ENCODE results near the gene JAM3. TPM values are rescaled to one million over a fixed set of nuclear protein-coding genes. Genes with fewer than 3 reads are reported as not detected.

JAM3 gene
- total and polyA plus RNA-seq, 2 donors (not counting 3 experiments of a cell fraction or from before 2014, with no cell fraction given): 78.8 to 137 TPM

DNA sequence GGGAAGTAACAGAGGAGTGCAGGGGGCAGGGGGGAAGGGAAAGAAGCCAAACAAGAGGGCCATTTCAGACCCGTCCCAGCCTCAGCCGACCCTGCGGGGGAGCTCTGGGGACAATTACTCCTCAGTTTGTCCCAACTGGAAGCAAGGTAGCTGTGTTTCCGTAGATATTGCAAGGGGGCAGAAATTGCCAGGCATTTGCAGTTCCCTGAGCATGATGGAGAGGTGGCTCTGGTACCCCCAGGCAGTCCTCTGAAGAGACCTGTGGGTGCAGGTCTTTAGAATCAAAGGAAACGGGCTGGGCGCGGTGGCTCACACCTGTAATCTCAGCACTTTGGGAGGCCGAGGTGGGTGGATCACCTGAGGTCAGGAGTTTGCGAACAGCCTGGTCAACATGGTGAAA, 13.8 kb upstream of the JAM3 start:
- H4K20me1 ChIP-seq (replicated peaks; ENCODE audit: control insufficient read depth, extremely low read depth, insufficient read depth, low read length): no peaks in the 10 kb centered on the region
- H2AFZ ChIP-seq (ENCODE audit: low read depth, low read length): no peak overlapping the region
- no peaks in the 10 kb centered on the region for H3K9me1 ChIP-seq (replicated peaks; ENCODE audit: control insufficient read depth, extremely low read depth, insufficient read depth, low read length)
- no peak overlapping the region for H3K4me2 ChIP-seq (ENCODE audit: insufficient read depth, low read length)
- no peak overlapping the region for H3K9ac ChIP-seq (replicated peaks; ENCODE audit: extremely low read depth, insufficient read depth, low read length)
- H3K27me3 ChIP-seq (ENCODE audit: control insufficient read depth in 2 of 2, insufficient read depth in 2 of 2, low read length in 2 of 2): no peaks in the 10 kb centered on the region
- DNase-seq (ENCODE audit: low read depth, low spot score) (no peak), FAIRE-seq (no peak)
- TF ChIP-seq JUN (IDR thresholded peaks at IDR 0.05; ENCODE audit: borderline replicate concordance, insufficient read depth, insufficient read length, low read depth) (no peak), FOS (IDR thresholded peaks at IDR 0.05; ENCODE audit: borderline replicate concordance, insufficient read depth, low read length) (no peak), GATA2 (IDR thresholded peaks at IDR 0.05; ENCODE audit: insufficient read depth, insufficient read length, low read depth, low read length) (no peak), EZH2 (IDR thresholded peaks at IDR 0.05; ENCODE audit: borderline replicate concordance, low read depth, low read length, severe bottlenecking) (no peak), POLR2A (IDR thresholded peaks at IDR 0.05; ENCODE audit: low read depth, low read length) (no peak), POLR2AphosphoS5 (IDR thresholded peaks at IDR 0.05; ENCODE audit: insufficient read depth, low read depth, low read length) (no peak), MYC (IDR thresholded peaks at IDR 0.05; ENCODE audit: low read depth, low read length) (no peak)
- TF ChIP-seq, protein P1, sequence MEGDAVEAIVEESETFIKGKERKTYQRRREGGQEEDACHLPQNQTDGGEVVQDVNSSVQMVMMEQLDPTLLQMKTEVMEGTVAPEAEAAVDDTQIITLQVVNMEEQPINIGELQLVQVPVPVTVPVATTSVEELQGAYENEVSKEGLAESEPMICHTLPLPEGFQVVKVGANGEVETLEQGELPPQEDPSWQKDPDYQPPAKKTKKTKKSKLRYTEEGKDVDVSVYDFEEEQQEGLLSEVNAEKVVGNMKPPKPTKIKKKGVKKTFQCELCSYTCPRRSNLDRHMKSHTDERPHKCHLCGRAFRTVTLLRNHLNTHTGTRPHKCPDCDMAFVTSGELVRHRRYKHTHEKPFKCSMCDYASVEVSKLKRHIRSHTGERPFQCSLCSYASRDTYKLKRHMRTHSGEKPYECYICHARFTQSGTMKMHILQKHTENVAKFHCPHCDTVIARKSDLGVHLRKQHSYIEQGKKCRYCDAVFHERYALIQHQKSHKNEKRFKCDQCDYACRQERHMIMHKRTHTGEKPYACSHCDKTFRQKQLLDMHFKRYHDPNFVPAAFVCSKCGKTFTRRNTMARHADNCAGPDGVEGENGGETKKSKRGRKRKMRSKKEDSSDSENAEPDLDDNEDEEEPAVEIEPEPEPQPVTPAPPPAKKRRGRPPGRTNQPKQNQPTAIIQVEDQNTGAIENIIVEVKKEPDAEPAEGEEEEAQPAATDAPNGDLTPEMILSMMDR (IDR thresholded peaks at IDR 0.05; ENCODE audit: extremely low read depth in 1 of 2, insufficient read depth in 1 of 2, low read depth in 1 of 2, low read length in 2 of 2): no peak
- H3K36me3 ChIP-seq (ENCODE audit: control insufficient read depth in 2 of 2, extremely low read depth in 1 of 2, insufficient read depth in 2 of 2, low read length in 2 of 2): no peaks in the 10 kb centered on the region
- intact Hi-C loops (cut with micrococcal nuclease) (no loop called here), dilution Hi-C loops (cut with MboI; ENCODE audit: extremely low pct_ligation_motif_present, low sequenced_read_pairs) (no loop called here)
- ChIA-PET CTCF (no interaction called here), POLR2A (no interaction called here)
- H3K79me2 ChIP-seq (ENCODE audit: control insufficient read depth, insufficient read depth, low read length): no peaks in the 10 kb centered on the region
- H3K9me3 ChIP-seq (replicated peaks; ENCODE audit: control insufficient read depth, insufficient read depth, low read length): no peaks in the 10 kb centered on the region
- no peak overlapping the region for H3K27ac ChIP-seq (ENCODE audit: insufficient read depth, low read depth, low read length)
- H3K4me1 ChIP-seq (ENCODE audit: control insufficient read depth, extremely low read depth, insufficient read depth, low read length): peaks cover under 1% of the 10 kb centered on the region
- H3K4me3 ChIP-seq (replicated peaks in 1 of 3; ENCODE audit: insufficient read depth in 1 of 3, low read depth in 1 of 3, low read length in 3 of 3): no peak overlapping the region
- BruUV-seq (replicated peaks): no TSS peak
